Erythroblast (primary cell): ENCODE data around the gene STXBP4.

Source experiments
- GATA1 ChIP-seq: IDR thresholded peaks from 2 replicates; pipeline ENCODE4 v1.6.1; 2011; ENCODE audit warnings: low read depth, mild to moderate bottlenecking, control low read depth, low read length, moderate library complexity
- POLR2A ChIP-seq: IDR thresholded peaks from 2 replicates; pipeline ENCODE4 v1.6.1; 2011; ENCODE audit warnings: mild to moderate bottlenecking, low read length

- TF ChIP-seq POLR2A: no peak
- TF ChIP-seq GATA1: no peak
These were observed 234.3 kb downstream of the STXBP4 start for GRCh38 chr17:55202896-55203295.
